Posterior vena cava (tissue), 2 donors: ENCODE results near the gene ACSL5. TPM values are rescaled to one million over a fixed set of nuclear protein-coding genes. Genes with fewer than 3 reads are reported as not detected.

Source experiments
- DNase-seq: peaks from one replicate; pipeline ENCODE4 v3.0.0-alpha.2; 2020; ENCODE audit warnings: low spot score
- intact Hi-C, 2 donors: fragments of 100-400 bp; cut with DNase I; formaldehyde crosslinking; loops; one replicate each; pipeline versions ENCODE4 v1.14.1 to v1.14.2; 2022 to 2023
- total RNA-seq, 2 donors: library from RNA; stranded (reverse); fragmentation: NEBNext Ultra II Directional; extraction: Animal tissue kit (Norgen Biotek cat#: 25700); gene quantifications; one replicate each; pipeline ENCODE4 v1.2.1, GENCODE V29; 2021
- donor health status: DM: yes; HTN: yes; CAD: no.
- donor health status: DM: yes; HTN: yes; CAD: no.

ACSL5 gene
- total RNA-seq, 2 donors from 2014 or later = 13.1 to 14.7 TPM

DNA sequence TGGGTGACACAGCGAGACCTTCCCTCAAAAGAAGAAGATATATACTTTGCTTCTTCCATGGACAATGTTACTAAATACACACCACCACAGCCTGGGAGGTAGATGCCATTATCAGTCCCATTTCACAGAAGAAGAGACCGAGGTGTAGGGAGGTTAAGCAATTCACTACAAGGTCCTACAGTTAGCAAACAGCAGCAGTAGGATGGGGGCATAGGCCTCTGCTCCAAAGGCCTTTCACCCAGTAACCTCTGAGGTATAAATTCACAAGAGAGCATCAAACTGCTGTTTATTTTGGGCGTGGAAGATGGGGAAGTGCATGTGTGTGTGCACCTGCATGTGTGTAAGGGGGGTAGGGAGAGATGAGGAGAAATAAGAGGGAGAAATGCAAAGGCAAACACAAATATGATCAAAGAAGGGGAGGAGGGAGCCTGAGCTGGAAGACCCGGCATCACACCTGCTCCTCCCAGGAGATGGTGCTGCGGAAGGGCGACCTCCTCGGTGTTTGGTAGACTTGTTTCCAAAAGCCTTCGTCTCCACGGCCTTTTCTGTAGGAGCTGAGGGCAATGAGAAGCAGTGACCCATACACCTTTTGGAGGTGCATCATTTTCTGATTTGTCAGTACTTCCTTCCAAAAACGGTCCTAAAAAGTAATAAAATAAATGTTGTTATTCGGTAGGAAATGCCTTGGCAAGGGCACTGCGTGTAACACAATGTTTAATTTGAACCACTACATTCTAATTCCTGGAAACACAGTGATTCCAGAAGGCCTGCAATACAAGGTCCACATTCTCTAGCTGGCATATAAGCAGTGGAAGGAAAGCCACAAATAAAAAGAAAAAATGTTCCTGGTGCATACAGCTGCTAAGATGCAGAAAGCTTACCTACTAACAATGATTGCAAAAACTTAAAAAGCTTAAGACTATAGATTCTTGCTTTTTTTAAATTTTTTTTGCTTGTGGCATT is 25.9 kb upstream of the ACSL5 start:
- no peak for DNase-seq
- intact Hi-C loops = no loop called here

DNA sequence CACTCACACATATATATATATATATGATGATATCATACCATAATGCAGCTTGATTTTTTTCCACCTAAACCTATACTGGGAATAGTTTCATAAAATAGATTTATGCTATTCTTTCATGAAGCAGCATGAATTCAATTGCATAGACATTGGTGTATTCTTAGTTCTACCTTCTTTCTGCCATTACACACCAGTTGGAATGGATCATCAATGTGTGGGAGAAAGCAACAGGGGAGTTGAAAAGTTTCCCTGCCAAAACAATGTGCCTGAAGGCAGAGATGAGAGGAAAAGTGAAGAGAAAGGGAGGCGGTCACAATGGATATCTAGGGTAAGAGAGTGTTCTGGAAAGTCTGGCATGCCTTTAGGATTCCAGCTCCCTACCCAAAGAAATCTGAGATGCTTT is 25.2 kb upstream of the ACSL5 start:
- DNase-seq = no peak
- intact Hi-C loops = no loop called here

DNA sequence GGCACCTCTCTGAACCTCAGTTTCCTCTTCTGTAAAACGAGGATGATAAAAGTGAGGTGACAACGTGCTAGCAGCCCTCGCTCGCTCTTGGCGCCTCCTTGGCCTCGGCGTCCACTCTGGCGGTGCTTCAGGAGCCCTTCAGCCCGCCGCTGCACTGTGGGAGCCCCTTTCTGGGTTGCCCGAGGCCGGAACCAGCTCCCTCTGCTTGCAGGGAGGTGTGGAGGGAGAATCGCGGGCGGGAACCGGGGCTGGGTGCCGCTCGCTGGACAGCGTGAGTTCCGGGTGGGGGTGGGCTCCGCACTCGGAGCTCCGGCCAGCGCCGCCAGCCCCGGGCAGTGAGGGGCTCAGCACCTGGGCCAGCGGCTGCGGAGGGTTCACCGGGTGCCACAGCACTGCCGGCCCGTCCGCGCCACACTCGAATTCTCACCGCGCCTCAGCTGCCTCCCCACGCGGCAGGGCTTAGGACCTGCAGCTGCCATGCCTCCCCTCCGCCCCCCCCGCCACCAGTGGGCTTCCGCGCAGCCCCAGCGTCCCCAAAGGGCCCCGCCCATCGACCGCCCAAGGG is 24.3 kb upstream of the ACSL5 start:
- intact Hi-C loops = no loop called here
- no peak for DNase-seq

DNA sequence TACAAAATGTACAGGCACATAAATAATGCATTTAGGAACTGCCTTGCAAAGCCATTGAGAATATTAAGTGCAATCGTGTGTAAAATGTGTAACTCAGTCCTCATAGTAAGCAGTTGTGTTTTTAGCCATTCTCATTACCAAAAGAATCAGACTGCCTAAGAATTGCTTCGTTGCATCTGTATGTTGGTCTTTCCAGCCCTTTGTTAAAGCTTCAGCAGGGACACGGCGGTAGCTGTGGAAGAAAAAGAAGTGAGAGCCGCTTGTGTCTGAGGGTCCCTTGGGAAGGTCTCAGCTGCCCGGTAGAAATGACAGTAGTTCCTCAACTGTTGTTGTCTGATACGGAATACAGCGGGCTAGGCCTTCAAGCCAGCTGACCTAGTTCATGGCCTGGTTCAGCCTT is 22.8 kb upstream of the ACSL5 start:
- intact Hi-C loops = no loop called here
- DNase-seq = no peak

DNA sequence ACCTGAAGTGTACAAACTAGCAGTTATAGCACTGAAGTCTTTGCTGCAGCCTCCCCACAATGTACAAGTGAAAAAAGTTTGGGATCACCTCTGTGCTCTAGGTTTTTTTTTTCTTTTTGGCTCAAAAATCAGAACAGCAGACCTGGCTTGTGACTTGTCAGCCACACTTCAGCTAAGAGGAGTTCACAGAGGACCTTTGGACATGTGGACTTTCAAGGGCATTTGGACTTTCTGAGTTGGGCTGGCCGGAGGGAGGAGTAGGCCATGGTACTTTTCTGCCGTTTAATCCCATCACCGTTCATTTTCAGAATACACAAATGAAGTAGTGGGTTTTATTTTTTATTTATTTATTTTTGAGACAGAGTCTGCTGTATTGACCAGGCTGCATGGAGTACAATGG is 21.9 kb upstream of the ACSL5 start:
- intact Hi-C loops = loop anchor here in 1 of 2 donors (1.0 kb wide), 1 partner anchor 25 kb away; no protein-coding TSS in a partner anchor
- DNase-seq = no peak

DNA sequence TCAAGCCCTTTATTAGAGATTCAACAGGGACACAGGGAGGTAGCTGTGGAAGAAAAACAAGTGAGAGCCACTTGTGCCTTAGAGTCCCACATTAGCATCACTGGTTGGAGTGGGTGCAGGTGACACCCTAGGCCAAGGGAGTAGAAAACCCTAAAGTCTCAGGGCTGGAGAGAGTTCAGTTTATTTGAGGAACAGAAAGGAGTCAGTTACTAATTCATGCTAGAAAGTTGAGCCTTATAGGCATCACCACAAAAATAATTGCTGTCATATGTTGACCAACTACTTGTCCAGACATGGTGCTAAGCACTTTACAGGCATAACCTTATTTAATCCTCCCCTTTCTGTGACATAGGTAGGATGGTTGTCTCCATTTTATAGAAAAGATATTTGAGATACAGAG is 20.9 kb upstream of the ACSL5 start:
- intact Hi-C loops = no loop called here
- DNase-seq = no peak

DNA sequence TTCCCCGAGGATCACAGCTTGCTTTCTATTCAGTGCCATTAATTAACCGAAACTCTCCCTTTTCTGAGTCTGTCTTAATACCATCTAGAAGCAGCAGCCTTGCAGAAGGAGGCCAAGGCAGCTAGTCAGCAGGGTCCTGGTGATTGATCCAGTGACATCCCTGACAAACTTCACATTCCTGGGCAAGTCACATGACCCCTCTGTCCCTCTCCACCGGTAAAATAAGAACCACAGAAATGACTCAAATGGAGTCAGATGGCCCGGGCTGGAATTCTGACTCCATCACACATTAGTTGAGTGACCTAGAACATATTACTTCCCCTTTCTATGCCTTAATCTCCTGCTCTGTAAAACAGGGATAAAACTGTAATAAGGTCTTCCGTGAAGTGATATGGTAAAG is 17.2 kb upstream of the ACSL5 start:
- intact Hi-C loops = no loop called here
- no peak for DNase-seq

- intact Hi-C loops = no loop called here
- peak; percentile 11 for DNase-seq
These were observed 14.2 kb upstream of the ACSL5 start for GRCh38 chr10:112359606-112360307.

GRCh38 chr10:112360308-112361270 is 13.3 kb upstream of the ACSL5 start:
- DNase-seq = peak; percentile 78
- intact Hi-C loops = no loop called here

- peak; percentile 88 for DNase-seq
- intact Hi-C loops = no loop called here
These were observed 11.8 kb upstream of the ACSL5 start for GRCh38 chr10:112361951-112362751.

DNA sequence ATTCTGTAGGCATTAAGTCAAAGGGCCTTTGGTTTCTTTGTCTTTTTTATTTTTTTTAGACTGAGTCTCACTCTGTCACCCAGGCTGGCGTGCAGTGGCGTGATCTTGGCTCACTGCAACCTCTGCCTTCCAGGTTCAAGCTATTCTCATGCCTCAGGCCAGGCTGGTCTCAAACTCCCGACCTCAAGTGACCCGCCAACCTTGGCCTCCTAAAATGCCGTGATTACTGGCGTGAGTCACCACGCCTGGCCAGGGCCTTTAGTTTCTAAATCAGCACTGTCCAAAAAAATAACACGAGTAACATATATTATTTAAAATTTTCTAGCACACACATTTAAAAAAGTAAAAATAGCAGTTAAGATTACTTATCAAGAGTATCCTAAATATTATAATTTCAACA is 11.1 kb upstream of the ACSL5 start:
- intact Hi-C loops = no loop called here
- peak; percentile 86 for DNase-seq

DNA sequence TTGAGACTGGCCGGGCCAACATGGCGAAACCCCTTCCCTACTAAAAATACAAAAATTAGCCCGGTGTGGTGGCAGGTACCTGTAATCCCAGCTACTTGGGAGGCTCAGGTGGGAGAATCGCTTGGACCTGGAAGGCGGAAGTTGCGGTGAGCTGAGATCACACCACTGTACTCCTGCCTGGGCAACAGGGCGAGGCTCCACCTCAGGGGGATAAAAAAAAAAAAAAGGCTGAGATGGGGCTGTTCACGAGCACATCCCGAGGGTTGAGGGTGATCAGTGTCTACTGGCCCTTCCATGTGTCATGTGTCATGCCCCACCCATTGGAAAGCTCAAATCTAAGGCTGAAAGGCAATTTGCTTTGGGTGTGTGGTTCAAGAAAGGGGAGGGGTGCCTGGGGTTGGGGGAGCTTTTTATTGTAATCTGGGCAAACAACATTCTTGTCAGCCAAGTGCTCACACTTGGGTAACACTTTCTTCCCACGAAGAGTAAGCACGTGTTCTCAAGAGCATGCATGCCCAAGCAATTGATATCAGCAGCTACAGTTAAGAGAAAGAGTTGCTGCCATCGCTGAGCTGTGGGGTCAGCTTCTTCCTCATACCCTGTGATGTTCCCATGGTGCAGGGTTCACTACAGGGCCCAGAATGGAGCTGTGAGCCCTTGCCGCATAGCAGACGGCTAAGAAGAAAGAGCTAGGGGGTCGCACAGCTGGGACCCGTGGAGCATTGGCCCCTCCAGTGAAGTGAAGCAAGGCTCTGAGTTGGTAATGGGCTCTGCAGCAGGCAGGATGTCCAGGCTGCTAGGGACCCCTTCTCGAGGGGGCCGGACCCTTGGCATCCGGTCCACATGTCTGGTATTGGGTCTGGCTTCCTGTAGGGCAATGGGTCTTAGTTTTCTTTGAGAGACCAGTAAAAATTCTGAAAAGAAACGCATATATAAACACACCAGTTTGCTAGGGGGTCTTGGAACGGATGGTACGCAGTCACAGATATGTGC is 9.9 kb upstream of the ACSL5 start:
- intact Hi-C loops = no loop called here
- no peak for DNase-seq

- intact Hi-C loops = loop anchor here in 1 of 2 donors (5.0 kb wide), 1 partner anchor 532 kb away; no protein-coding TSS in a partner anchor
- DNase-seq = no peak
These were observed 8.9 kb upstream of the ACSL5 start for GRCh38 chr10:112365014-112365432.

- no peak for DNase-seq
- intact Hi-C loops = loop anchor here in 1 of 2 donors (5.0 kb wide), 1 partner anchor 532 kb away; no protein-coding TSS in a partner anchor
These were observed 8.5 kb upstream of the ACSL5 start for GRCh38 chr10:112365451-112365850.

DNA sequence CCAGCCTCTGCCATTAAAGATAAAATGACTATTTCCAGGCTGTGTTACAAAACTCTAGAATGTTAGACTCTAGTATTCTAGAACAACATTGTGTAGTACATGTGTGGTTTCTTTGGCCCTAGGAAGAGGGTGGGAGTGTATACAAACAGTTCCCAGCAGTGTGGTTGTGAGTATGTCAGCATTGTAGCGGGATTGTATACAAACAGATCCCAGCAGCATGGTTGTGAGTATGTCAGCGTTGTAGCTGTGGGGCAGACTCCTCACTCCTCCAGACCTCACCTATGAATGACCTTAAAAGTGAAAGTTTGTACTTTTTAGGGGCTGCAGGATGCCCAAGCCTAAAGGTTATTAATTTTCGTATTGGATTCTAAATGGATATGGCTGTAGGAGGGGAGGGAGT is 6.9 kb upstream of the ACSL5 start:
- no peak for DNase-seq
- intact Hi-C loops = loop anchor here in 1 of 2 donors (5.0 kb wide), 1 partner anchor 530 kb away; no protein-coding TSS in a partner anchor

DNA sequence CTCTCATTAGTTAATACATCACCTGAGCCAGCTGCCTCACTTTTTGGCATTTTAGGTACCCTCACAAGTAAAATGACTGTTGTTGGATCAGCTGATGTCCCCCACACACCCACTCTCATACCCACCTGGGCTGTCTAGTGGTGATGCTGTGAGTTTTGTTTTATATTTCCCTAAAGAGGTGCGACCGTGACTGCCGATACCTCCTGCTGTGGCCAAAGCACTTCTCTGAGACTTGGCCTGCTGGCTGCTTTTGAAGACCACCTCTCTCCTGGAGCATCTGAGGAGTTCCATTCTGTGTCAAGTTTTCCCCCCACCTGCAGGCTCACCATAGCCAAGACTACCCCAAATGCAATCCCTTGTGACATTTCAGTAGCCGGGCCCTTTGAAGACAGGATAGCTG is 6.4 kb upstream of the ACSL5 start:
- no peak for DNase-seq
- intact Hi-C loops = loop anchor here in 1 of 2 donors (5.0 kb wide), 1 partner anchor 530 kb away; no protein-coding TSS in a partner anchor
